Neutrophil (primary cell): ENCODE measurements around the gene EEF1AKMT3.
"Not testable (repeated sequence)": the region's sequence is repeated elsewhere in the genome, so short reads cannot be mapped to it uniquely, and the experiment has no call there.

ENCODE experiments used
- H3K27ac ChIP-seq: fragments of 200-600 bp; sonication (generic); 2 replicates; pipeline ENCODE4 v1.5.1; 2016; ENCODE audit warnings: mild to moderate bottlenecking, moderate library complexity
- H3K27me3 ChIP-seq: fragments of 200-600 bp; sonication (generic); 2 replicates; pipeline ENCODE4 v1.6.0; 2016; ENCODE audit warnings: mild to moderate bottlenecking
- H3K36me3 ChIP-seq: fragments of 200-600 bp; sonication (generic); 2 replicates; pipeline ENCODE4 v1.5.1; 2017
- H3K4me1 ChIP-seq, 2 experiments: fragments of 200-600 bp in 1 of 2; sonication (generic) in 1 of 2; 1 replicate in 1 of 2; 2 replicates in 1 of 2; pipeline versions ENCODE4 v1.5.1 to v1.6.1; 2013 to 2016; ENCODE audit warnings: low read depth in 1 of 2, low read length in 1 of 2, mild to moderate bottlenecking in 1 of 2, moderate library complexity in 1 of 2; ENCODE audit not compliant: control insufficient read depth in 1 of 2, insufficient read depth in 1 of 2
- H3K4me3 ChIP-seq, 2 experiments: fragments of 200-600 bp in 1 of 2; sonication (generic) in 1 of 2; 1 replicate in 1 of 2; 2 replicates in 1 of 2; pipeline ENCODE4 v1.5.1; 2013 to 2016; ENCODE audit warnings: low read depth in 1 of 2, low read length in 1 of 2, mild to moderate bottlenecking in 1 of 2, moderate library complexity in 1 of 2
- H3K9me3 ChIP-seq: fragments of 200-600 bp; sonication (generic); 2 replicates; pipeline ENCODE4 v1.5.1; 2016
- TF ChIP-seq, protein P1 (sequence below): fragments of 200-600 bp; sonication (generic); IDR thresholded peaks from 2 replicates; pipeline ENCODE4 v1.5.1; 2016; ENCODE audit warnings: antibody characterized with exemption

EEF1AKMT3 gene

DNA sequence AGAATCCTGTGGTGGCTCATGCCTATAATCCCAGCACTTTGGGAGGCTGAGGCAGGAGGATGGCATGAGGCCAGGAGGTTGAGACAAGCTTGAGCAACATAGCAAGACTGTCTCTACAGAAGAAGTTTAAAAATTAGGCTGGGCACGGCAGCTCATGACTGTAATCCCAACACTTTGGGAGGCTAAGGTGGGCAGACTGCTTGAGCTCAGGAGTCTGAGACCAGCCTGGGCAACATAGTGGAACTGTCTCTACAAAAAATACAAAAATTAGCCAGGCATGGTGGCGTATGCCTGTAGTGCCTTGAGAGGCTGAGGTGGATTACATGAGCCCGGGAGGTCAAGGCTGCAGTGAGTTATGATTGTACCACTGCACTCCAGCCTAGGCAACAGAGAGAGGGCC is 4.5 kb upstream of the EEF1AKMT3 start:
- Histone ChIP-seq H3K4me3 (no peak overlapping the region), H3K4me1 (peaks cover 39 to 44% of the 10 kb centered on the region in 2 experiments), H3K27me3 (peaks cover 62% of the 10 kb centered on the region), H3K9me3 (no peaks in the 10 kb centered on the region), H3K36me3 (no peaks in the 10 kb centered on the region), H3K27ac (no peak overlapping the region)
- TF ChIP-seq, protein P1, sequence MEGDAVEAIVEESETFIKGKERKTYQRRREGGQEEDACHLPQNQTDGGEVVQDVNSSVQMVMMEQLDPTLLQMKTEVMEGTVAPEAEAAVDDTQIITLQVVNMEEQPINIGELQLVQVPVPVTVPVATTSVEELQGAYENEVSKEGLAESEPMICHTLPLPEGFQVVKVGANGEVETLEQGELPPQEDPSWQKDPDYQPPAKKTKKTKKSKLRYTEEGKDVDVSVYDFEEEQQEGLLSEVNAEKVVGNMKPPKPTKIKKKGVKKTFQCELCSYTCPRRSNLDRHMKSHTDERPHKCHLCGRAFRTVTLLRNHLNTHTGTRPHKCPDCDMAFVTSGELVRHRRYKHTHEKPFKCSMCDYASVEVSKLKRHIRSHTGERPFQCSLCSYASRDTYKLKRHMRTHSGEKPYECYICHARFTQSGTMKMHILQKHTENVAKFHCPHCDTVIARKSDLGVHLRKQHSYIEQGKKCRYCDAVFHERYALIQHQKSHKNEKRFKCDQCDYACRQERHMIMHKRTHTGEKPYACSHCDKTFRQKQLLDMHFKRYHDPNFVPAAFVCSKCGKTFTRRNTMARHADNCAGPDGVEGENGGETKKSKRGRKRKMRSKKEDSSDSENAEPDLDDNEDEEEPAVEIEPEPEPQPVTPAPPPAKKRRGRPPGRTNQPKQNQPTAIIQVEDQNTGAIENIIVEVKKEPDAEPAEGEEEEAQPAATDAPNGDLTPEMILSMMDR = no peak

DNA sequence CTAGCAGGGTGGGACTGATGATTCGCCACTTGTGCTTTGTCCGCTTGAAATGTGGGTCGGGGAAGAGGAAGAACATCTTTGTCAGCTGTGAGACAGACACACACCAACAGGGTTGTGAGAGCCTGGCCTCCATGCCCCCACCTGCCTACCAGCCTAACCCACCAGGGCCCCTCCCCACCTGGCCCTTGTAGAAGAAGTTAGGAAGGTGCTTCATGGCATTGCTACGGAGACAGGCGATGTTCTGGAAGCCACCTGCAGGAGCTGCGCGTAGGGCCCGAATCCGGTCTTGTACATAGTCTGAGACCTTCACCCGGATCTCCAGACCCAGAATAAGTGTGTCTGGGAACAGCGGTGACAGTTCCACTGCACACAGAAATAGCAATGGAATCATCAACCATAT is 2.8 kb upstream of the EEF1AKMT3 start:
- Histone ChIP-seq H3K27me3 (peaks cover 51% of the 10 kb centered on the region), H3K36me3 (no peaks in the 10 kb centered on the region), H3K4me3 (no peak overlapping the region), H3K9me3 (no peaks in the 10 kb centered on the region), H3K4me1 (peaks cover 39 to 44% of the 10 kb centered on the region in 2 experiments), H3K27ac (no peak overlapping the region)
- TF ChIP-seq, protein P1 = no peak

DNA sequence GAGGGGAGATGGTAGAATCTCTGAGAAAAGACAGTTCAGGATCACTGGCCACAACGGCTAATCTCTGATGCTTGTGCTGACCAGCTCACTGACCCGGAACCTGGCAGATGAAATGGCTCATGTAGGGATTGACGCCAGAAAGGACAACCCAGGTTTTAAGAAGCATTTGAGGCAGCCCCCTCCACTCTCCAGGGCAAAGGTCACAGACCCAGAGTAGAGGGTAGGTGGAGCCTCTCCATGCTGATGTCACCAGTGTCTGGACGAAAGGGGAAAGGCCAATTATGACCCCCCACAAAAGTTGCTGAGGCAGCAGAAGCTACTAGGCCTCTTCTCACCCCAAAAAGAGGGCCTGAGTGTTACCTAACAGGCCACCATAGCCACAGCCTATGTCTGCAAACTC is 1.7 kb upstream of the EEF1AKMT3 start:
- H3K4me1 ChIP-seq = peaks cover 28 to 33% of the 10 kb centered on the region in 2 experiments

DNA sequence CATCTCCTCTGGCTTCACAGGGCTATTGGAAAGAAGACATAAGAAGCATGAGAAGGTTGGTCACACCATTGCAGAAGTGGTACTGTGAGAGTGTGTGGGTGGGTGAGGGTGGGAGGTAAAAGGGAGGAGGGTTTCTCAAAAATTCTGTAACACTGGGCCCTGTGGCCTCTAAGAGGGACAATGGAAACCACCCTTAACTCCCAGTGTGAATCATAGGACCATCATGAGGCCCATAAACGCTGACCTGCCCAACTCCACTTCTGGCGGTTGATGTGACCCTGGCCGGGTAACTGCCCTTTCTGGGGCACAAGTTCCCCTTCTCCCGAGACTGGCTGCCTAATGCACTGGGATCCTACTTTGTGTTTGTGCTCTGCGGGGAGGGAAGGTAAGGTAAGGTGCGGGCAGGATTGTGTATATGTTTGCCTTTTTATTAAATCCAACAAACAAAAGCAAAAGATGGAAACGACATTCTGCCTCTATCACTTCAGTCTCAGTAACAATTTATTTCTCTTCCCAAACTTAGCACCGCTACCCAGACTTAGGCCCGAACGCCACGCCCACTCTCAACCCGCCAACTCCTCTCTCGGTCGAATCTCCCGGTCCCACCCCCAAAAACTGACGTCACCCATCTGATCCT is 1.1 kb upstream of the EEF1AKMT3 start:
- no peaks in the 10 kb centered on the region for H3K9me3 ChIP-seq
- no peak overlapping the region for H3K27ac ChIP-seq
- peaks cover 22 to 26% of the 10 kb centered on the region in 2 experiments for H3K4me1 ChIP-seq
- TF ChIP-seq, protein P1 = no peak
- peak overlapping the region; percentile 82 to 89 for H3K4me3 ChIP-seq
- peaks cover 34% of the 10 kb centered on the region for H3K27me3 ChIP-seq
- H3K36me3 ChIP-seq = no peaks in the 10 kb centered on the region

More for the DNA sequence above, 1.7 kb upstream of the EEF1AKMT3 start:
- TF ChIP-seq, protein P1 = no peak
- H3K27me3 ChIP-seq = peaks cover 40% of the 10 kb centered on the region
- H3K36me3 ChIP-seq = no peaks in the 10 kb centered on the region
- no peak overlapping the region for H3K27ac ChIP-seq
- H3K4me3 ChIP-seq = no peak overlapping the region
- no peaks in the 10 kb centered on the region for H3K9me3 ChIP-seq

DNA sequence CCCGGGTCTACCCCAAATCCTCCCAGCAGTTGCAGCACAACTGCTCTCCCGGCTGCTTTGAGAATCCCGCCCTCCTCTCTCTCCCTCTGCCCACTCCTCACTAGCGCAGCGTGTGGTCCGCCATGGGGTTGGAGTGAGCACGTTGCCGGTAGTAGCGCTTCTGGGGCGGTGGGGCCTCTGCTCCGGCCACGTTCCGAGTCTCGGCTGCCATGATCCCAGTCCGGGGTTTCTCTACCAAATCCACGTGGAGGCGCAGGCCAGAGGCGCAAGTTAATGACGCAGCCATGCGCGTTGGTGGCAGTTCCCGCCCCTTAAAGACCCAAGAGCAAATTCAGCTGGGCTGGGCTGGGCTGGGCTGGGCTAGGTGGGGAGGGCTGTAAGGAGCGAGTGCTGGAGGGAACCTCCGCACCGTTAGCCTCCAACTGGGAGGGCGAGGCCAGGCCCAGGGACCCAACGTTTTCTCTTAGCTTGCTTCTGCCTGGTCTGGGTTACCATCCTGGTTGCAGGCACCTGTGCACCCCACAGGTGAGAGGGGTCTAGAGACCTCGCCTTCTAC is 463 bp upstream of the EEF1AKMT3 start, which contains the start of gene METTL1:
TSS of gene METTL1 (minus strand) at position 233 of the 556 bp plus-strand sequence. CDS start at position 211, 22 bp downstream.
- Histone ChIP-seq H3K4me3 (peak within 1 kb of the TSS; percentile 82 to 89), H3K36me3 (no peaks in the 10 kb centered on the region), H3K27ac (peak within 1 kb of the TSS; percentile 26), H3K27me3 (peaks cover 28% of the 10 kb centered on the region), H3K9me3 (no peaks in the 10 kb centered on the region), H3K4me1 (peaks cover 16 to 20% of the 10 kb centered on the region in 2 experiments)
- TF ChIP-seq, protein P1 = no peak

DNA sequence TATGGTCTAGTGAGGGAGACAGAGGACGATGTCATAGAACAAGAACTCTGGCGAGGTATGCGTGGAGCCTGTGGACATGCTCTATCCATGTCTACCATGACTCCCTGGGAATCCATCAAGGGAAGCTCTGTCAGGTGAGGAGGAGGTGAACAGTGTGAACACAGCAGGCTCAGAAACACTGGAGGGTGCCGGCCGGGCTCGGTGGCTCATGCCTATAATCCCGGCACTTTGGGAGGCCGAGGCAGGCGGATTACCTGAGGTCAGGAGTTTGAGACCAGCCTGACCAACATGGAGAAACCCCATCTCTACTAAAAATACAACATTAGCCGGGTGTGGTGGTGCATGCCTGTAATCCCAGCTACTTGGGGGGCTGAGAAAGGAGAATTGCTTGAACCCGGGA is 2.2 kb downstream of the EEF1AKMT3 start:
- peaks cover 14 to 19% of the 10 kb centered on the region in 2 experiments for H3K4me1 ChIP-seq
- H3K27ac ChIP-seq, H3K9me3 ChIP-seq, H3K27me3 ChIP-seq, H3K36me3 ChIP-seq, H3K4me3 ChIP-seq: not testable (repeated sequence)
